Kidney capillary endothelial cell (primary cell): ENCODE data around the gene LMBRD1.

Source experiments
- DNase-seq: peaks from one replicate; pipeline ENCODE4 v3.0.0-alpha.2; 2018; ENCODE audit warnings: low spot score

Gene LMBRD1

DNA sequence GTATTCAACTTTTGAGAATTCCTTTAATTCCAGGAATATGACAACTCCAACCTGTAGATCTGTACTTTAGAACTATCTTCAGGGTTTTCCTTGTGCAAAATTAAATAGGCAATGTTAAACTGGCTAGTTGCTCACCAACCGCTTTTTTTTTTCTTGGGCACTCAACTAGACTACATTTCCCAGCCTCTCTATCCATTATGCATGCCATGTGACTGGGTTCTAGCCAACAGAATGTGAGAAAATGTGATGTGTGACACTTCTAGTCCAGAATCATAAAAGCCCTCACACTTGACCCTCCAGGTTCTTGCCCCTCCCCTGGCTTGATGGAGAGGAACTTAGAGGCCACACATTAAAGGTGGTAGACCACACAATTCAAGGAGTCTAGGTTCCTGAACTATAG is 166.0 kb downstream of the LMBRD1 start:
- no peak for DNase-seq

DNA sequence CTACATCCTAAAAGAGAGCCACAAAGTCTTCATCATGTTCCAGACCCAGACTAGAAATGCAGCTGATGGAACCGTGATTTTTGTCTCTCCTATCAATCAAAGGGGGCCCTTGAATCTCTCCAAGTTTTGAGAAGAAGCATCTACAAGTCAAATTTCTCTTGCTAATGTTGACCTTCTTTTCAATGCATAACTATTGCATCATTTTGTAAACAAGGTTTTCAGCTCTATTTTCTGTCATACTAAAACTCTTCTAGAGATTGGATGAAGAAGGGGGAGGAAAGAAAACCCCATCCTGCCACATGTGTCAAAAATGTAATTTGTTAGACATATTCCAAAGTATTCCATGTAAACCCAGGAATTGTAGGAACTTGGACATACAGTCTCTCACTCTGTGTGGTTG is 169.2 kb downstream of the LMBRD1 start:
- no peak for DNase-seq

DNA sequence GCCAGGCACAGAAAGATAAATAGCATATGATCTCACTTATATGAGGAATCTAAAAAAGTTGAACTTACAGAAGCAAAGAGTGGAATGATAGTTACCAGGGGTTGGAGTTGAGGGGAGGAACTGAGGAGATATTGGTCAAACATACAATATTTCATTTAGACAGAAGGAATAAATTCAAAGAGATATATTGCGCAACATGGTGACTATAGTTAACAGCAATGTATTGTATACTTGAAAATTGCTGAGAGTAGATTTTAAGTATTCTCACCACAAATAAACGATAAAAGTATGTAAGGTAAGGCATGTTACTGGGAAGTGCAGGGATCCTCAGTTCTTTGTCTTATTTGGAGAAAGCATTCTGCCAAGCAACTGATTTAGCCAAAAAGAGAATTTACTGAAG is 171.9 kb downstream of the LMBRD1 start:
- no peak for DNase-seq
